ENCODE results near the gene MED23.

- TF ChIP-seq CTCF (IDR thresholded peaks at IDR 0.05) (no peak), POLR2A (IDR thresholded peaks at IDR 0.05) (peak; percentile 64)
Measured at GRCh38 chr6:131555992-131556391, 72.0 kb downstream of the MED23 start.
